Cerebellar nuclear complex (tissue), 1 donor: Measurements from ENCODE around the gene GPR35.
"Not testable (repeated sequence)": the region's sequence is repeated elsewhere in the genome, so short reads cannot be mapped to it uniquely, and the experiment has no call there.

Experiments
- DNase-seq, 2 experiments: peaks; one replicate each; lab custom pipeline; 2025; lab: John Stamatoyannopoulos, UW

The GPR35 gene

GRCh38 chr2:240603081-240603835, 22.0 kb upstream of the GPR35 start:
- no peak for DNase-seq

- no peak for DNase-seq
Measured at GRCh38 chr2:240603846-240604245, 21.4 kb upstream of the GPR35 start.

- DNase-seq: no peak
Measured at GRCh38 chr2:240604291-240604938, 20.9 kb upstream of the GPR35 start.

- DNase-seq: no peak
Measured at GRCh38 chr2:240604939-240605716, 20.2 kb upstream of the GPR35 start.

GRCh38 chr2:240605867-240606743, 19.2 kb upstream of the GPR35 start:
- DNase-seq: no peak

- DNase-seq: no peak
Measured at GRCh38 chr2:240611601-240612210, 13.6 kb upstream of the GPR35 start.

- no peak for DNase-seq
Measured at GRCh38 chr2:240613781-240614180, 11.5 kb upstream of the GPR35 start.

GRCh38 chr2:240614391-240614790, 10.9 kb upstream of the GPR35 start:
- no peak for DNase-seq

GRCh38 chr2:240615396-240615795, 9.9 kb upstream of the GPR35 start:
- DNase-seq: no peak

GRCh38 chr2:240615820-240616547, 9.3 kb upstream of the GPR35 start:
- no peak for DNase-seq

GRCh38 chr2:240616860-240617666, 8.2 kb upstream of the GPR35 start:
- not testable (repeated sequence) for DNase-seq

GRCh38 chr2:240618776-240619175, 6.5 kb upstream of the GPR35 start:
- no peak for DNase-seq

GRCh38 chr2:240619506-240620148, 5.7 kb upstream of the GPR35 start:
- no peak for DNase-seq

GRCh38 chr2:240620149-240620731, 5.0 kb upstream of the GPR35 start:
- DNase-seq: no peak

GRCh38 chr2:240620859-240621258, 4.4 kb upstream of the GPR35 start:
- DNase-seq: no peak

- no peak for DNase-seq
Measured at GRCh38 chr2:240622060-240622411, 3.2 kb upstream of the GPR35 start.

GRCh38 chr2:240622531-240623235, 2.6 kb upstream of the GPR35 start:
- no peak for DNase-seq

GRCh38 chr2:240623531-240624010, 1.7 kb upstream of the GPR35 start:
- no peak for DNase-seq
